HG03378 (cell line): ENCODE data around the gene CYP20A1.
"Not testable (repeated sequence)": the region's sequence is repeated elsewhere in the genome, so short reads cannot be mapped to it uniquely, and the experiment has no call there.

Source experiments
- ATAC-seq: cut with Tn5 transposase; IDR thresholded peaks from one replicate; pipeline ENCODE4 v1.9.1; 2021; ENCODE audit warnings: mild to moderate bottlenecking, moderate library complexity; ENCODE audit not compliant: unreplicated experiment

Gene CYP20A1

DNA sequence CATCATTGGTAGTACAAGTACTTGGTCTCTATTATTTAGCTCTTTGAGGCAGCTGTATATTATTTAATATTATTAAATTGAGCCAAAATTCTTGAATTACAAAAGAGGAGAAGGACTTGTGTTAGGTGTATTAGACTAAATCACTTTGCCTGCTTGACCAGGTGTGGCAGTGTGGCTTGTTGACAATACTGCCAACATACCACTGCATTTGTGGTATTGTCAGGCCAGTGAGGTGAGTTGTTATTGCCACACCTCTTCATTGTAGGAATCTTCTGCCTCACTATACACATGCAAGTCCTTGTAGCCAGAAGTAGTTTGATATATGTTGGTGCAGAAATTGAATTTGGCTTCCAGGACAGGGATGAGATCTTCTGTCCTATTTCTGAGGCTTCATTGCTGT, 40.5 kb downstream of the CYP20A1 start:
- no peak for ATAC-seq

DNA sequence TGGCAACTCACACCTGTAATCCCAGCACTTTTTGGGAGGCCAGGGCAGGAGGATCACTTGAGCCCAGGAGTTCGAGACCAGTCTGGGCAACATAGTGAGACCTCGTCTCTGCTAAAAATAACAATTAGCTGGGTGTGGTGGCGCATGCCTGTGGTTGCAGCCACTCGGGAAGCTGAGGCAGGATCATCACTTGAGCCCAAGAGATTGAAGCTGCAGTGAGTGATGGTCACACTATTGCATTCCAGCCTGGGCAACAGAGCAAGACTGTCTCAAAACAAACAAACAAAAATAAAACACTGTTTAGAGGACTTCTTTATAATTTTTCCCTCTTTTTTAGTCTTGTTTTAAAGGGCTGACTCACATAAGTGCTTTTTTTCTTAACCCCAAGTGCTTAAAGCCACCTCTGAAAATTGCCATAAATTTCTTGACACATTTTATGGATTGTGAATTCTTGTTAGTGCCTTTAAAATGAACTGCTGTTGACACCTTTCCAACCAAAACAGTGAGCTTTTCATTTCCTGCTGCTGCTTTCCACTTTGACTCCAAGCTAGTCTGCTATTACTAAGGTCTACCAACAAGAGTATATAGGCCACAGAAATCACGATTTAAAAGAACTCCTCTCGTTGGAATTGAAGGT, 41.7 kb downstream of the CYP20A1 start:
- no peak for ATAC-seq

DNA sequence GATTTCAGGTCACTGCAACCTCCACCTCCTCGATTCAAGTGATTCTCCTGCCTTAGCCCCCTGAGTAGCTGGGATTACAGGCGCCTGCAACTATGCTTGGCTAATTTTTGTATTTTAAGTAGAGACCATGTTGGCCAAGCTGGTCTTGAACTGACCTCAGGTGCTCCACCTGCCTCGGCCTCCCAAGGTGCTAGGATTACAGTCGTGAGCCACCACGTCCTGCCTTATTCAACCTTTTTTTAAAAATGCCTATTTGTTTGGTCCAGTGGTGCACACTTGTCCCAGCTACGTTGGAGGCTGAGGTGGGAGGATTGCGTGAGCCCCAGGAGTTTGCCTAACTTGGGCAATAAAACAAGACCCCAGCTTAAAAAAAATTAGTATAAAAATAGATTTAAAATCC, 43.3 kb downstream of the CYP20A1 start:
- no peak for ATAC-seq

DNA sequence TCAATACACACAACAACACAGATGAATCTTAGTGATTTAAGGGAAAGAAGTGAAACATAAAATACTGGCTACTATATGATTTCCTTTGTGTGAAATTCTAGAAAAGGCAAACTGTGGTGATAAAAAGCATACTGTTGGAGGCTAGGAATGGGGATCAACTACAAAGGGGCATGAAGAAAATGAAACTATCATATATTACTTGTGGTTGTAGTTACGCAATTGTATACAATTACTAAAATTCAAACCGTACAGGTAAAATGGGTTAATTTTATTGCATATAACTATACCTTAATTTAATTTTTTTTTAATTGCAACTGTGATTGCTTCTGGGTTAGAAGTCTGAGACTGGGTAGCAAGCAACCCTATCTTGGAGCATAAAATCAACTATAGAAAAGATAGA, 47.7 kb downstream of the CYP20A1 start:
- no peak for ATAC-seq

DNA sequence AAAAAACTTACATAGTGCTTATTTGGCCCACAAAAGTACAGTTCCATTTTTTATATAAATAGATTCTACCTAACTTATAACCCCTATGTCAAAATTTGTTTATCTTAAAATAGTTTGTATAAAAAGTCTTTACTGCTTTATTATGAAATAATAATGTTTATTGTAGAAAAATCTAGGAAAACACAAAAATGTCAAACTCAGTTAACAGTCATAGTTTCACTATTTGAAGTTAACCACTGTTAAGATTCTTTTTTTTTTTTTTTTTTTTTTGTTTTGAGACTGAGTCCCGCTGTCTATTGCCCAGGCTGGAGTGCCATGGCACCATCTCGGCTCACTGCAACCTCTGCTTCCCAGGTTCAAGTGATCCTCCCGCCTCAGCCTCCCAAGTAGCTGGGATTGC, 62.8 kb downstream of the CYP20A1 start:
- ATAC-seq, result no peak

DNA sequence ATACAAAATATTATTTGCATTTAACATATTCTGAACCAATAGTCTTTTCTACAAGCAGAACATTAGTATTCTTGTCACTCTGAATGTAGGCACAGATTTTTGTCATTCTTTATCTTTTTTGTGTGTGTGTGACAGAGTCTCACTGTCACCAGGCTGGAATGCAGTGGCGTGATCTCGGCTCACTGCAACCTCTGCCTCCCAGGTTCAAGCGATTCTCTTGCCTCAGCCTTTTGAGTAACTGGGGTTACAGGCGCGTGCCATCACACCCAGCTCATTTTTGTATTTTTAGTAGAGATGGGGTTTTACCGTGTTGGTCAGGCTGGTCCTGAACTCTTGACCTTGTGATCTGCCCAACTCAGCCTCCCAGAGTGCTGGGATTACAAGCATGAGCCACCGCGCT, 63.8 kb downstream of the CYP20A1 start:
- ATAC-seq, result not testable (repeated sequence)

DNA sequence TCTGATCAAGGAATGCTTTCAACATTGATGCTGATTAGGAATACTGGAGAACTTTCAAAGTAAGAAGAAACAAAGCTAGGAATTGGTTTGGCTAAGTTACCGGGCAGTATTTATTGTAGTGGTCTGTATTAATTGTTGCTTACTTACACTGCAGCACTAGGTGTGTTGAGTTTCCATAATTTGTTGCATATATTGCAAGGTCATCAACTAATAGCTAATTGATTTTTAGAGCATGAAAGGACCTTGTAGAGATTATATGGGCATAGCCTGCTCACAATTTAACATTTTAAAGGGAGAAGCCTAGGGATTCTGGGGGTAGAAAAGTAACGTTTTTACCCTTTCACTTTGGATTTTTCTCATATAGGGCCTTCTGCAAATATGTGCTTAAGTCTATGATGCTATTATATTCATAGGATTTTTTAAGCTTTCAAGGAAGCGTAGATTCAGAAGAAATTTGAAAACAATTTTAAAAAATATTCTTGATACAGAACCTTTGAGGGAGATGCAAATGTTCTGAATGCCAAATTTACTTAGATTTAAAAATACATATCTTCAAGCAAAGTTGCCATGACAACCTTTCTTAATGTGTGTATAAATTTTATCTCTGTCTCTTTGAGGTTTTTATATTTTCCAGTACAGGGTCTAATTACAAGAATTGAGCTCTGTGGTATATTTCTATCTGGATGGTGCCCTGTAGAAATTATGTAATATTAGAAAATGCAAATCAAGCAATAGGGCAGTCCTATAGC, 72.0 kb downstream of the CYP20A1 start:
- no peak for ATAC-seq

DNA sequence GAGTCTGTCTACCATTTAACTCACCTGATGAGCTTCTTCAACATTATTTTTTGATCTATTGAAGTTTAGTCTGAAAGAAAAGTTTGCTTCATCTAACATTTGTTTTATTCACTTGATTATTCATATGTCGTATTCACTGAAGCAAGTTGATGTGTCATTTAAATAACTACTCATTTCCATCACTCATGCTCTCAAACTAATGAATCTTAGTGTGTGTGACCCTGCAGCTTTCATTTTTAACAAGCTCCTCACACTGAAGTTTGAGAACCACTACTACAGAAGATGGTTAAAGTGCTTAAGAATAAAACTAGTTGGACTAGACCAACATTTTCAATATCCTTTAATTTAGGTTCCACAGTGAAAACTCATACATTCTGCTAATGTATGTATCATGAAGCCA, 87.5 kb downstream of the CYP20A1 start:
- no peak for ATAC-seq

DNA sequence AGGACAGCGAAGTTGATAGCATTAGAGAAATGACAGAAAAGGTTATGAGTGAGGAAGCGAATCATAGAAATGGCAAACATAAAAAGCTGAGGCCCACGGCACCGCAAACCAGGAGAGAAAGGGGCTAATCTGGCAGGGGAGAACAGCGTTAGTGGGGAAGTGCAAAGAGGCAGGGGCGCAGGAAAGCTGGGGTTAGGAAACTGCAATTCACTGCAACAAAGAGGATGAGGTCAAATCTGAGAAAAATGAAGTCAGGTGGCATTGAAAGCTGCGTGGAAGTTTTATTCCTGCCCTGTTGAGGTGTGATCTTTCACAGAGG, 88.7 kb downstream of the CYP20A1 start:
- ATAC-seq, result no peak

DNA sequence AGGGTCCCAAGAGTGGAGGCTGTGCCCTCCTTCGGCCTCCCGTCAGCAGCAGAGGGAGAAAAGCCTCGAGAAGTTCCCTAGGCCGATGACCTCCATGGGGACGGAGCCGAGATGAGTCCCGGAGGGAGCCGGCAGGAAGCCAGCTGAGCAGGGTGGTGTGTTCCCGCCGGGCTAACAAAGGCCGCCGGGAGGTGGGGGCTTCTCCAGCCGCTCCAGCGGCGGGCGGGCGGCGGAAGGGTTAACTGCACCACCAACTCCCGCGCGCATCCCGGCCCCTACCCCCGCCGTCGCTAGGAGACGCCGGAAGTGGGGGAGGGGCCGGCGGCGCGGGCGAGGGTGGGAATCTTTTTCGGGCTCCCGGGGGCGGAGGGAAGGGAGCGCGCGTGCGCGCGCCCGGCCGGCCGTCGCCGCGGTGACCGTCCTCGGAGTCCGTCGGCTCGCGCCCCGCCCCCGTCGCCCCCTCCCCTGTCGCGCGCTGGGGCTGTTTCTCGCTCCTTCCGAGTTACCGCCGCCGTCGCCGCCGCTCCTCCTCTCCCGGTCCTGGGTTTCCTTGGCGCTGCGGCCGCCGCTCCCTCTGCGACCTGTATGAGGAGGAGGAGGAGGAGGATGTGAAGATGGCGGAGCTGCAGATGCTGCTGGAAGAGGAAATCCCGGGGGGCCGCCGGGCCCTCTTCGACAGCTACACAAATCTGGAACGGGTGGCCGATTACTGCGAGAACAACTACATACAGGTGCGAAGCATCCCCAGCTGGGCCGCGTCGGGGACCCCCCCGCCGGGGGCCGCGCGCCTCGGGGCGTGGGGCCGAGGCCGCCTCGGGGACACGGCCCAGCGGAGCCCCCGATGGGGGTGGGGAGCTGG, 89.3 kb downstream of the CYP20A1 start, which contains the start of gene ABI2:
ABI2 (plus strand) TSS at position 494 of the 859 bp plus-strand sequence; CDS start at position 615, 121 bp downstream.
- peak; percentile 38 for ATAC-seq

DNA sequence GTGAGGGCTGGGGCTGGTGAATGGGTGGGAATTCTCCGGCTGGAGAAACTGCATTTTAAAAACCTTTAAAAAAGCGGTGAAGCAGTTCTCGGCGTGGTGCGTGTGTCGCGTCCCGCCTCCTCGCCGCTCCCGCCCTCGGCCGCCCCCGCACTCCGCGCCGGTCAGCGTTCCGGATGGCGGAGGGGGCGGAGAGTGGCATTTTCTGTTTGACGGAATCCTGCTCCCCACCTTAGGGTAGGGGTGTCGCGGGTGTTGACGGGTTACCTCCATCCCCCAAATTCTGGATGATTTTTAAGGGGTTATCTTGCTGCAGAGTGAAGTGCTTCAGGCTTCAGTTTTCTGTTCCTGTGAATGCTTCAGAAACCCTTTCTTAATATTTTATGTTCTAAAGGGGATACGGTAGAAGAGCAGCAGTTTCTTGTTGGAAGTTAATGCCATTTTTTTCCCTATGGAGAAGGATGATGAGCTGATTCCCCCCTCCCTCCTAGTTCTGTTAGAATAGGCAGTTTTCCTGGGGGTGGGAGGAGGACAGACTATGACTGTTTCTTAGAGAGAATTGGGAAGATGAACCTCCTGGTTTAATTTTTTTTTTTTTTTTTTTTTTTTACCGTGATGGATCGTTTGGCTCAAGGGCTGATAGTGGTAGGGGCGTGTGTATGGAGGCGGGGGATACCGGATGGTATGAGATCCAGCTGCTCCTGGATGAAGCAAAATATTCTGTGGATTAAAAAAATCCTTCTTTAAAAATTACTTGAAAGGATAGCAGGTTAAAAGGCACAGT, 90.1 kb downstream of the CYP20A1 start:
- peak; percentile 40 for ATAC-seq

DNA sequence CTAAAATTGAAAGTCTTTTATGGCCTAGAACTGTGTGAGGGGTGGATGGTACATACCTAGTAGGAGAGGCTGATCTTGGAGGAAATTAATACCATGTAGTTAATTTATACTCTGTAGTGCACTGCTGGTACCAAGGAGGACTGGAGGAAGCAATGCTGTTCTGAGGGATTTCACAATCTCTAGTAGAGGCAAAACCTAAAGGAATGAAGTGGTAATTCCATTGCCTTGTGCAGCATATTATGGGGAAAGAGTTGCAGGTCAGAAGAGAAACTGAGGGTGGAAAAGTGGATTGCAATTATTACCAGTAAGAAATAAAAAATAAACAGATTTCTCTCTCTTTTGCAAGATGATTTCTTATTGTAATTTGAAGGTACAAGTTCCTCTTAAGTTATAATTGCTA, 91.6 kb downstream of the CYP20A1 start:
- no peak for ATAC-seq

DNA sequence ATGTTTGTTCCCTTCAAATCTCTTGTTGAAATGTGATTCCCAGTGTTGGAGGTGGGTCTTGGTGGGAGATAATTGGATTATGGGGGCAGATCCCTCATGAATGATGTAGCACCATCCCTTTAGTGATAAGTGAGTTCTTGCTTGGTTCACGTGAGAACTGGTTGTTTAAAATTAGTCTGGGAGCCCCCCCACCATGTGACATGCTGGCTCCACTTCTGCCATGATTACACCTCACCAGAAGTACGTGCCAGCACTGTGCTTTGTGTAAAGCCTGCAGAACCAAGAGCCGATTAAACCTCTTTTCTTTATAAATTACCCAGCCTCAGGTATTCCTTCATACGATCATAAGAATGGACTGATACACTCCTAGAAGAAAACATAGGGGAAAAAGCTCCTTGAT, 99.5 kb downstream of the CYP20A1 start:
- ATAC-seq, result no peak

DNA sequence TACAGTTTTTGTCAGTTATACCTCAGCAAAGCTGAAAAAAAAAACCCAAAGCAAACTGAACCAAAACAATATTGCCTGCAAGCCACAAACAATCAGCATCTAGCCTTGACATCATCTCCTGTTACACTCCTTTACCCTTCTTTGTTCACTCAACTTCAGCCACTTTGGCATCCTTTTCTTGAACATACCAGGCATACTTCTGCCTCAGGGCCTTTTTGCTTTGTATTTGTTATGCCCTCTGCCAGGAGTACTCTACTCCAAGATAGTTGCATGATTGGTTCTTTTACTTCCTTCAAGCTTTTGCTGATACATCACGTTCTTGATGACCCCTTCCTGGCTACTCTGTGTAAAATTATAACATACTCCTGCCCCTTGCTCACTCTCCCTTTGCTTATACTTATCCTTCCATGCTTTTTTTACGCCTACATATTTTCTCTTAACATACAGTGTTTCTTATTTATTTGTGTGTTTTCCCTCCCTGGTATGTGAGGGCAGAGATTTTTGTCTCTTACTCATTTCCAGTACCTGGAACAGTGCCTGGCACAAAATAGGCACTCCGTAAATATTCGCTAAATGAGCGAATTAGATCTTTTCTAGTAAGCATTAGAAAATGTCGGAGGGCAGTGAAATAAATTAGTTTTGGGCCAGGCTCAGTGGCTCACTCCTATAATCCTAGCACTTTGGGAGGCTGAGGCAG, 102.1 kb downstream of the CYP20A1 start:
- no peak for ATAC-seq

DNA sequence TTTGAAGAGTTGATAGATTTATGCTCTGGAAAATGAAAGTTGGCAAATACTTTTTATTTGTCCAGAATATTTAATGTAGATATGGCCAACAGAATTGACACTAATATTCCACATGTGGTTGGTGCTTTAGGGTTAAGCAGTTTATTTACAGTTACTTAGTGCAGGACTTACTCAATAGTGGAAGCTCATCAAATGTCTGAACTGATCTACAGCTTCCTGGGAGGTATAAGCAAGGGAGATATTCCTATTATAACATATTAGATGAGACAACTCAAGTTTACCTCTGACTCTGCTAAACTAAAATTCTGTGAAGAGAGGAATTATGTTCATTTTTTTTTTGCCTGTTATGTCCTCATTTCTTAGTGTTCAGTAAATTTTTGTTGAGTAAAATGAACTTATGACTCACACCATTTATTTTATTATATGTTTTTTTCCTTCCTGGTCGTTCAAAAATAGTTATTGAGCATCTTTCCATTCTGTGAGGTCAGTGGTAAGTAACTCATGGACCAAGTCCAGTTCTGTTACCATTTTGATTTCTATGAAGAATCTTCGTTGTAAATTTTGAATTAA, 103.0 kb downstream of the CYP20A1 start:
- no peak for ATAC-seq

DNA sequence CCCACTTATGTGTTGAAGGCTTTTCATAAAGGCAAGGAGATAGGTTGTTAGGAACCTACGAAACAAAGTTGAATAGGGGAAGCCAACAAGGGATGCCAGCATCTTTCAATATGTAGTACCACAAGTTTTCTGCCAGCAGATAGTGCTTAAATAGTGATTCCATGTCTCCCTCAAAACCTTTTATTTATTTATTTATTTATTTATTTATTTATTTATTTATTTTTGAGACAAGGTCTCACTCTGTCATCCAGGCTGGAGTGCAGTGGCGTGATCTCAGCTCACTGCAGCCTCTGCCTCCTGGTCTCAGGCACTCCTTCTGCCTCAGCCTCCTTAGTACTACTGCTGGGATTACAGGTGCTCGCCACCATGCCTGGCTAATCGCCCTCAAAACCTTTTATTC, 103.6 kb downstream of the CYP20A1 start:
- not testable (repeated sequence) for ATAC-seq

DNA sequence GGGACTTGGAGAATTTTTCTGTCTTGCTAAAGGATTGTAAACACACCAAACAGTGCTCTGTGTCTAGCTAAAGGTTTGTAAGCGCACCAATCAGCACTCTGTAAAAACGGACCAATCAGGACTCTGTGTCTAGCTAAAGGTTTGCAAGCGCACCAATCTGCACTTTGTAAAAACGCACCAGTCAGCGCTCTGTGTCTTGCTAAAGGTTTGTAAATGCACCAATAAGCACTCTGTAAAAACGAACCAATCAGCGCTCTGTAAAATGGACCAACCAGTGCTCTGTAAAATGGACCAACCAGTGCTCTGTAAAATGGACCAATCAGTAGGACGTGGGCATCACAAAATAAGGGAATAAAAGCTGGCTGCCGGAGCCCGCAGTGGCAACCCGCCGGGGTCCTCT, 105.8 kb downstream of the CYP20A1 start:
- no peak for ATAC-seq

DNA sequence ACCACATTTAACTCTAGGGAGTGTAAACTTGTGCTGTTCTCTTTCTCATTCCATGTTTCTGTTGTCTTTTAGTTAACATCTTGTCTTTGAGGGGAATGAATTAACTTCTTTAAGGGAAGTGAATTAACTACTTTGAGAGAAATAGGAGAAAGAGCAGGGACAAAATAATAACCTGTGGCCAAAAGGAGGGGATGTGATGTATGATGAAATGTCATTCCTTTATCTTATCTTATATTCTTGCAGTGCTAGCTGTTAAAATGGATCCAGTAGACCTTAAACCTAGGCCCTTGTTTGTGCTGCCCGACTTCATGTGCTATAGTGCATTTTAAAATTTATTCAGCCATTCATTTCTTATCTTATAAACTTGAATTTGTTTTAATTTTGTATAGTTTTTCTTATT, 107.8 kb downstream of the CYP20A1 start:
- no peak for ATAC-seq

DNA sequence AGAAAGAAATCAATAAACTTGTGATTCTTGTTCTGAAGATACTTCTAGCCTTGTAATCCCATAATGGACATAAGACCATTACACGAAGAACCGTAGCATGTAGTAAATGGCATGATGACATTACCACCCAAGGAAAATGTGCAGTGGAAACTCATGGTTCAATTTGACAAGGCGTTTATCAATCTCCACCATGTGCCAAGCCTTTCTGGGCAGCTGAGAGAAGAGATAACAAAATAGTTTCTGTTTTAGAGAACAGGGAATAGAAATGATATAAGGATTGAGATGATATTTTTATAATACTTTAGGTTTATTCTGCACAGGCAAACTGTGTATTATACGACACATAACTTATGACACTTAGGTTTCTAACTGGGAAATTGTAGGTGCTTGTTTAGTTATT, 108.6 kb downstream of the CYP20A1 start:
- ATAC-seq, result no peak

DNA sequence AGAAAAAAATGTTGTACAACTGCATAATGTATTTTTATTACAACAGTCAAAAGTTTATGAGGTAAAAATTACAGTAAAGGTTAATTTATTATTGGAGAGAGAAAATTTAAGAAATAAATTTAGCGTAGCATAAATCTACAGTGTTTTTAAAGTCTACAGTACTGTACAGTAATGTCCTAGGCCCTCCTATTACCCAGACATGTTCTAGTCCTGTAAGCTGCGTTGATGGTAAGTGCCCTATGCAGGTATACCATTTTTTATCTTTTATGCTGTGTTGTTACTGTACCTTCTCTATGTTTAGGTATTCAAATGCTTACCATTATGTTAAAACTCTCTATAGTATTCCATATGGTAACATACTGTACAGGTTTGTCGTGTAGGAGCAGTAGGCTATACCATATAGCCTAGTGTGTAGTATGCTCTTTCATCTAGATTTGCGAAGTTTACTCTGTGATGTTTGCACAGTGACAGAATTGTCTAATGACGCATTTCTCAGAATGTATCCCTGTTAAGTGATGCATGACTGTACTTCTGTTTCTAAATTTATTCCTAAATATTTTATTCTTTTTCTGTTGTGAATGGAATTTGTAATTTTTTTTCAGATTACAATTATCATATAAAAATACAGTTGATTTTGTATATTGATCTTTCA, 113.9 kb downstream of the CYP20A1 start:
- no peak for ATAC-seq
